ENCODE results near the gene GABBR2. TPM values are rescaled to one million over a fixed set of nuclear protein-coding genes. Genes with fewer than 3 reads are reported as not detected.
A peak's percentile ranks its signal among the peaks of the same experiment; 100 is the strongest.

Gene GABBR2
- total and polyA plus RNA-seq, 9 of the 15 experiments (the other 6 are each of a cell fraction or from before 2014, with no cell fraction given), result 0.15 to 1.9 (median 0.32) TPM

DNA sequence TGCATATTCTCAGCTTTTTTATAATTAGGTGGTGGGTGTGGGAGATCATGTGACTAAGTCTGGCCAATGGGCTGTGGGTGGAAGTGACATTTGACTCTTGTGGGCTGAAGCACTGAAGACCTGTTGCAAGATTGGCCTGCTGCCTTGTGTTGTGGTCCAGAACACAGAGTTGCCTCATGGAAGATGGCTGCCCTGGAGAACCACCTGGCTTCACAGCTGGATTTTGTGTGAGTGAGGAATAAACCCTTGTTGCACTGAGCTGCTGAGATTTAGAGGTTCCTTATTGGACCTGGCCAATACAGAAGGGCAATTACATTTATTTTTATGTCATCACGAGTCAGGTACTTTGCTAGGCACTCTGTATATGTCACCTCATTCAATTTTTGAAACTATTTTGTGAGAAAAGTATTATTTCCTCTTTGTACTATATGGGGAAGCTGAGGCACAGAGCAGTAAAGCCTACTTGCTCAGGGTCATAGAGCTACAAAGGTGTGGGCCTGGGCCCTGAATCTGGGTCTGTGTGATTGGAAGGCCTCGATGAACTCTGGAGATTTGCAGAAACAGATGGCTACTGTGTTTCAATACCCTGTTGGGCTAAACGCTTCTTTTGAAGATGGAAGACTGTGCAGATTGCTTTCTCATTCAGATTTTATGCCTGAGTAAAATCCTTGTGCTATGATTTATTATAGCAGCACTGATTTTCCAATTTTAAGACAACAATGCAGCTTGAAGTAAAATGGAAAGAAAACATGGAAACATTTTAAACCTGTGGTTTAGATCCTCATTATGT lies 382.1 kb downstream of the GABBR2 start (continued):
- no peak for TF ChIP-seq NUFIP1 (IDR thresholded peaks at IDR 0.05; ENCODE audit: partially characterized antibody)
- TF ChIP-seq, protein P1, sequence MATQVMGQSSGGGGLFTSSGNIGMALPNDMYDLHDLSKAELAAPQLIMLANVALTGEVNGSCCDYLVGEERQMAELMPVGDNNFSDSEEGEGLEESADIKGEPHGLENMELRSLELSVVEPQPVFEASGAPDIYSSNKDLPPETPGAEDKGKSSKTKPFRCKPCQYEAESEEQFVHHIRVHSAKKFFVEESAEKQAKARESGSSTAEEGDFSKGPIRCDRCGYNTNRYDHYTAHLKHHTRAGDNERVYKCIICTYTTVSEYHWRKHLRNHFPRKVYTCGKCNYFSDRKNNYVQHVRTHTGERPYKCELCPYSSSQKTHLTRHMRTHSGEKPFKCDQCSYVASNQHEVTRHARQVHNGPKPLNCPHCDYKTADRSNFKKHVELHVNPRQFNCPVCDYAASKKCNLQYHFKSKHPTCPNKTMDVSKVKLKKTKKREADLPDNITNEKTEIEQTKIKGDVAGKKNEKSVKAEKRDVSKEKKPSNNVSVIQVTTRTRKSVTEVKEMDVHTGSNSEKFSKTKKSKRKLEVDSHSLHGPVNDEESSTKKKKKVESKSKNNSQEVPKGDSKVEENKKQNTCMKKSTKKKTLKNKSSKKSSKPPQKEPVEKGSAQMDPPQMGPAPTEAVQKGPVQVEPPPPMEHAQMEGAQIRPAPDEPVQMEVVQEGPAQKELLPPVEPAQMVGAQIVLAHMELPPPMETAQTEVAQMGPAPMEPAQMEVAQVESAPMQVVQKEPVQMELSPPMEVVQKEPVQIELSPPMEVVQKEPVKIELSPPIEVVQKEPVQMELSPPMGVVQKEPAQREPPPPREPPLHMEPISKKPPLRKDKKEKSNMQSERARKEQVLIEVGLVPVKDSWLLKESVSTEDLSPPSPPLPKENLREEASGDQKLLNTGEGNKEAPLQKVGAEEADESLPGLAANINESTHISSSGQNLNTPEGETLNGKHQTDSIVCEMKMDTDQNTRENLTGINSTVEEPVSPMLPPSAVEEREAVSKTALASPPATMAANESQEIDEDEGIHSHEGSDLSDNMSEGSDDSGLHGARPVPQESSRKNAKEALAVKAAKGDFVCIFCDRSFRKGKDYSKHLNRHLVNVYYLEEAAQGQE (IDR thresholded peaks at IDR 0.05; ENCODE audit: borderline replicate concordance), result peak; percentile 44
- TF ChIP-seq, protein P1 (CRISPR knock-in tag; IDR thresholded peaks at IDR 0.05; ENCODE audit: low read depth), result no peak
- no peak for TF ChIP-seq SIX5 (IDR thresholded peaks at IDR 0.05; ENCODE audit: borderline replicate concordance in 1 of 2, insufficient read depth in 1 of 2, low read depth in 1 of 2, low read length in 2 of 2)
- no peak for TF ChIP-seq HNRNPK (IDR thresholded peaks at IDR 0.05; ENCODE audit: low read depth, low read length, poor library complexity, severe bottlenecking)
- TF ChIP-seq SAFB2 (IDR thresholded peaks at IDR 0.05; ENCODE audit: borderline replicate concordance, low read depth, low read length, severe bottlenecking), result no peak
- peak in 1 of 2 experiments; percentile 51; a peak in 1 of 4 replicates for TF ChIP-seq FOXK2 (conservative IDR thresholded peaks at IDR 0.05 in 1 of 2, IDR thresholded peaks at IDR 0.05 in 1 of 2; ENCODE audit: low read depth in 2 of 2)
- TF ChIP-seq FOSL1 (tag; conservative IDR thresholded peaks at IDR 0.05), result no peak
- TF ChIP-seq ZNF589 (CRISPR knock-in tag; IDR thresholded peaks at IDR 0.05; ENCODE audit: low read depth), result peak; percentile 70; the same call in 1 of the 2 replicates
- TF ChIP-seq PTRF (tag; IDR thresholded peaks at IDR 0.05), result no peak
- TF ChIP-seq C11orf30 (IDR thresholded peaks at IDR 0.05; ENCODE audit: low read depth), result no peak
- TF ChIP-seq, protein P2, sequence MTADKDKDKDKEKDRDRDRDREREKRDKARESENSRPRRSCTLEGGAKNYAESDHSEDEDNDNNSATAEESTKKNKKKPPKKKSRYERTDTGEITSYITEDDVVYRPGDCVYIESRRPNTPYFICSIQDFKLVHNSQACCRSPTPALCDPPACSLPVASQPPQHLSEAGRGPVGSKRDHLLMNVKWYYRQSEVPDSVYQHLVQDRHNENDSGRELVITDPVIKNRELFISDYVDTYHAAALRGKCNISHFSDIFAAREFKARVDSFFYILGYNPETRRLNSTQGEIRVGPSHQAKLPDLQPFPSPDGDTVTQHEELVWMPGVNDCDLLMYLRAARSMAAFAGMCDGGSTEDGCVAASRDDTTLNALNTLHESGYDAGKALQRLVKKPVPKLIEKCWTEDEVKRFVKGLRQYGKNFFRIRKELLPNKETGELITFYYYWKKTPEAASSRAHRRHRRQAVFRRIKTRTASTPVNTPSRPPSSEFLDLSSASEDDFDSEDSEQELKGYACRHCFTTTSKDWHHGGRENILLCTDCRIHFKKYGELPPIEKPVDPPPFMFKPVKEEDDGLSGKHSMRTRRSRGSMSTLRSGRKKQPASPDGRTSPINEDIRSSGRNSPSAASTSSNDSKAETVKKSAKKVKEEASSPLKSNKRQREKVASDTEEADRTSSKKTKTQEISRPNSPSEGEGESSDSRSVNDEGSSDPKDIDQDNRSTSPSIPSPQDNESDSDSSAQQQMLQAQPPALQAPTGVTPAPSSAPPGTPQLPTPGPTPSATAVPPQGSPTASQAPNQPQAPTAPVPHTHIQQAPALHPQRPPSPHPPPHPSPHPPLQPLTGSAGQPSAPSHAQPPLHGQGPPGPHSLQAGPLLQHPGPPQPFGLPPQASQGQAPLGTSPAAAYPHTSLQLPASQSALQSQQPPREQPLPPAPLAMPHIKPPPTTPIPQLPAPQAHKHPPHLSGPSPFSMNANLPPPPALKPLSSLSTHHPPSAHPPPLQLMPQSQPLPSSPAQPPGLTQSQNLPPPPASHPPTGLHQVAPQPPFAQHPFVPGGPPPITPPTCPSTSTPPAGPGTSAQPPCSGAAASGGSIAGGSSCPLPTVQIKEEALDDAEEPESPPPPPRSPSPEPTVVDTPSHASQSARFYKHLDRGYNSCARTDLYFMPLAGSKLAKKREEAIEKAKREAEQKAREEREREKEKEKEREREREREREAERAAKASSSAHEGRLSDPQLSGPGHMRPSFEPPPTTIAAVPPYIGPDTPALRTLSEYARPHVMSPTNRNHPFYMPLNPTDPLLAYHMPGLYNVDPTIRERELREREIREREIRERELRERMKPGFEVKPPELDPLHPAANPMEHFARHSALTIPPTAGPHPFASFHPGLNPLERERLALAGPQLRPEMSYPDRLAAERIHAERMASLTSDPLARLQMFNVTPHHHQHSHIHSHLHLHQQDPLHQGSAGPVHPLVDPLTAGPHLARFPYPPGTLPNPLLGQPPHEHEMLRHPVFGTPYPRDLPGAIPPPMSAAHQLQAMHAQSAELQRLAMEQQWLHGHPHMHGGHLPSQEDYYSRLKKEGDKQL (CRISPR knock-in tag; IDR thresholded peaks at IDR 0.05; ENCODE audit: borderline replicate concordance), result no peak
- no peak for TF ChIP-seq HOXB6 (CRISPR knock-in tag; IDR thresholded peaks at IDR 0.05; ENCODE audit: borderline replicate concordance)

All from K562 (cell line).